IMR-90 (cell line): Measurements from ENCODE around the gene STXBP2. TPM values are rescaled to one million over a fixed set of nuclear protein-coding genes. Genes with fewer than 3 reads are reported as not detected.

ENCODE experiments used
- ATAC-seq: fragments of 200-7000 bp; cut with Tn5 transposase; 2 replicates; pipeline ENCODE4 v1.9.1; 2020; ENCODE audit warnings: low read depth, mild to moderate bottlenecking, moderate library complexity
- BruUV-seq: library from RNA; stranded (reverse); fragments of 400-500 nt; replicated peaks from 2 replicates; lab custom pipeline; 2021; lab: Mats Ljungman, UMichigan
- CTCF ChIA-PET: fragments of 300-600 bp; formaldehyde crosslinking; extraction: SDS; loops from one replicate; lab custom pipeline; 2021; ENCODE audit warnings: antibody characterized with exemption; lab: Yijun Ruan, JAX
- POLR2A ChIA-PET: fragments of 300-600 bp; sonication (Branson Sonifier 250); formaldehyde crosslinking; loops from one replicate; lab custom pipeline; 2022; ENCODE audit warnings: antibody characterized with exemption; ENCODE audit not compliant: unreplicated experiment; lab: Charles Lee
- DNase-seq: peaks from one replicate; pipeline ENCODE4 v3.0.0; 2013
- H2AFZ ChIP-seq: replicated peaks from 2 replicates; pipeline ENCODE3; 2013; ENCODE audit warnings: low read length, mild to moderate bottlenecking; ENCODE audit not compliant: poor library complexity
- H2AK5ac ChIP-seq: 2 replicates; pipeline ENCODE4 v1.6.1; 2013; ENCODE audit warnings: low read depth, low read length, inconsistent platforms
- H2AK9ac ChIP-seq: replicated peaks from 2 replicates; pipeline ENCODE3; 2013; ENCODE audit warnings: mild to moderate bottlenecking, low read depth, low read length, moderate library complexity; ENCODE audit not compliant: poor library complexity
- H2BK120ac ChIP-seq: 2 replicates; pipeline ENCODE4 v1.6.1; 2013; ENCODE audit warnings: low read depth, low read length, inconsistent platforms
- H2BK15ac ChIP-seq: 3 replicates; pipeline ENCODE4 v1.6.1; 2013; ENCODE audit warnings: low read depth, low read length, inconsistent platforms
- H2BK20ac ChIP-seq: 2 replicates; pipeline ENCODE4 v1.6.1; 2013; ENCODE audit warnings: low read depth, mild to moderate bottlenecking, inconsistent platforms, low read length, moderate library complexity
- H2BK5ac ChIP-seq: 2 replicates; pipeline ENCODE4 v1.6.1; 2013; ENCODE audit warnings: mild to moderate bottlenecking, low read depth, low read length, inconsistent platforms; ENCODE audit not compliant: poor library complexity, severe bottlenecking
- H3K14ac ChIP-seq: replicated peaks from 2 replicates; pipeline ENCODE4 v1.6.1; 2013; ENCODE audit warnings: low read depth, low read length, inconsistent platforms
- H3K18ac ChIP-seq: 2 replicates; pipeline ENCODE4 v1.6.1; 2013; ENCODE audit warnings: low read depth, low read length, control low read depth
- H3K23ac ChIP-seq: 2 replicates; pipeline ENCODE4 v1.6.1; 2013; ENCODE audit warnings: low read depth, low read length, inconsistent platforms
- H3K27ac ChIP-seq: 2 replicates; pipeline ENCODE4 v1.5.1; 2013; ENCODE audit warnings: mild to moderate bottlenecking, control low read depth, low read length; ENCODE audit not compliant: insufficient read depth
- H3K27me3 ChIP-seq: 2 replicates; pipeline ENCODE4 v1.6.1; 2013; ENCODE audit warnings: low read length; ENCODE audit not compliant: control insufficient read depth, insufficient read depth
- H3K36me3 ChIP-seq: 2 replicates; pipeline ENCODE4 v1.6.1; 2013; ENCODE audit warnings: low read length, mixed read lengths; ENCODE audit not compliant: control insufficient read depth, insufficient read depth
- H3K4ac ChIP-seq: 2 replicates; pipeline ENCODE4 v1.6.1; 2013; ENCODE audit warnings: low read depth, low read length, inconsistent platforms
- H3K4me1 ChIP-seq: 2 replicates; pipeline ENCODE4 v1.6.1; 2013; ENCODE audit warnings: low read length, mixed read lengths; ENCODE audit not compliant: control insufficient read depth, insufficient read depth
- H3K4me2 ChIP-seq: 2 replicates; pipeline ENCODE4 v1.6.1; 2013; ENCODE audit warnings: low read depth, mild to moderate bottlenecking, control low read depth, low read length, moderate library complexity
- H3K4me3 ChIP-seq: 2 replicates; pipeline ENCODE4 v1.5.1; 2013; ENCODE audit warnings: low read depth, mild to moderate bottlenecking, control low read depth, low read length, moderate library complexity; ENCODE audit not compliant: insufficient read depth
- H3K56ac ChIP-seq: 2 replicates; pipeline ENCODE4 v1.6.1; 2013; ENCODE audit warnings: low read length, inconsistent platforms; ENCODE audit not compliant: insufficient read depth; ENCODE audit errors: extremely low read depth
- H3K79me1 ChIP-seq, 2 experiments: 2 replicates each; pipeline ENCODE4 v1.6.1; 2013; ENCODE audit warnings: low read length in 2 of 2, inconsistent platforms in 1 of 2, low read depth in 1 of 2
- H3K9ac ChIP-seq: 2 replicates; pipeline ENCODE4 v1.6.1; 2013; ENCODE audit warnings: low read depth, low read length, control low read depth
- H3K9me1 ChIP-seq: 2 replicates; pipeline ENCODE4 v1.6.1; 2013; ENCODE audit warnings: low read length, inconsistent platforms; ENCODE audit not compliant: insufficient read depth
- H3K9me3 ChIP-seq: 2 replicates; pipeline ENCODE4 v1.6.1; 2013; ENCODE audit warnings: low read length; ENCODE audit not compliant: control insufficient read depth, insufficient read depth
- H4K20me1 ChIP-seq: 2 replicates; pipeline ENCODE4 v1.6.1; 2013; ENCODE audit warnings: low read length, inconsistent platforms; ENCODE audit not compliant: insufficient read depth
- H4K5ac ChIP-seq: 2 replicates; pipeline ENCODE4 v1.6.1; 2013; ENCODE audit warnings: mild to moderate bottlenecking, low read depth, low read length, control low read depth
- H4K8ac ChIP-seq, 2 experiments: 2 replicates each; pipeline ENCODE4 v1.6.1; 2013; ENCODE audit warnings: low read depth in 2 of 2, low read length in 2 of 2, control low read depth in 1 of 2, inconsistent platforms in 1 of 2
- H4K91ac ChIP-seq: 2 replicates; pipeline ENCODE4 v1.6.1; 2013; ENCODE audit warnings: low read depth, low read length, inconsistent platforms; ENCODE audit not compliant: insufficient read depth
- FOS ChIP-seq: fragments of 150-350 bp; IDR thresholded peaks from 2 replicates; pipeline ENCODE4 v1.6.1; 2016; ENCODE audit warnings: low read depth, low read length
- MAFK ChIP-seq: IDR thresholded peaks from 2 replicates; pipeline ENCODE4 v1.6.1; 2012; ENCODE audit warnings: low read depth, low read length, improper control_type of control experiment
- RAD21 ChIP-seq: IDR thresholded peaks from 2 replicates; pipeline ENCODE4 v1.6.1; 2012; ENCODE audit warnings: low read length, improper control_type of control experiment
- WGBS, 2 experiments: methylation state at CpG; one replicate each; pipeline versions ENCODE4 v1.1.5 to v1.1.7; 2013; ENCODE audit warnings: missing lambda C conversion rate in 2 of 2; ENCODE audit not compliant: insufficient read length in 1 of 2; ENCODE audit errors: extremely low coverage in 2 of 2; 5-methylcytosine and 5-hydroxymethylcytosine counted together
- dilution Hi-C: fragments of 300-500 bp; cut with HindIII; formaldehyde crosslinking; loops from one replicate; pipeline ENCODE4 v1.14.3; 2018; ENCODE audit warnings: low sequenced_read_pairs; ENCODE audit not compliant: unreplicated experiment
- in situ Hi-C: fragments of 300-500 bp; cut with MboI; formaldehyde crosslinking; loops from 3 replicates; pipeline ENCODE4 v1.14.3; 2019; ENCODE audit warnings: low sequenced_read_pairs, inconsistent platforms, mixed read lengths
- intact Hi-C: fragments of 100-400 bp; cut with micrococcal nuclease; formaldehyde crosslinking; loops from 2 replicates; pipeline ENCODE4 v1.10.0; 2022
- polyA plus RNA-seq, 3 experiments: library from polyadenylated mRNA; depleted of rRNA; stranded (reverse); fragments of >200 nt; gene quantifications; 2 replicates each; pipeline ENCODE4 v1.2.3, GENCODE V29; 2012; ENCODE audit warnings: low replicate concordance in 1 of 3
- total RNA-seq: library from RNA; depleted of rRNA; stranded (reverse); fragments of >200 nt; gene quantifications from 2 replicates; pipeline ENCODE4 v1.2.3, GENCODE V29; 2012
- TF ChIP-seq, protein P1 (sequence below): fragments of 150-350 bp; IDR thresholded peaks from 2 replicates; pipeline ENCODE4 v1.6.1; 2016; ENCODE audit warnings: low read depth, mild to moderate bottlenecking, low read length, moderate library complexity, borderline replicate concordance
- TF ChIP-seq, protein P2 (sequence below): fragments of 150-350 bp; IDR thresholded peaks from 2 replicates; pipeline ENCODE4 v1.6.1; 2017; ENCODE audit warnings: mild to moderate bottlenecking, antibody characterized with exemption, low read length, low read depth

Gene STXBP2
- total and polyA plus RNA-seq, 2 of the 4 experiments (the other 2 are of a cell fraction) = 3.9 to 12.6 TPM

GRCh38 chr19:7619671-7620441, 17.1 kb upstream of the STXBP2 start:
- H3K4ac ChIP-seq = no peak overlapping the region
- no TSS peak for BruUV-seq
- POLR2A ChIA-PET = no interaction called here

More at GRCh38 chr19:7619671-7620441, 17.1 kb upstream of the STXBP2 start:
- no peak overlapping the region for H2BK15ac ChIP-seq
- no peak overlapping the region for H2BK5ac ChIP-seq
- TF ChIP-seq FOS (no peak), MAFK (no peak), RAD21 (no peak)
- TF ChIP-seq, protein P1, sequence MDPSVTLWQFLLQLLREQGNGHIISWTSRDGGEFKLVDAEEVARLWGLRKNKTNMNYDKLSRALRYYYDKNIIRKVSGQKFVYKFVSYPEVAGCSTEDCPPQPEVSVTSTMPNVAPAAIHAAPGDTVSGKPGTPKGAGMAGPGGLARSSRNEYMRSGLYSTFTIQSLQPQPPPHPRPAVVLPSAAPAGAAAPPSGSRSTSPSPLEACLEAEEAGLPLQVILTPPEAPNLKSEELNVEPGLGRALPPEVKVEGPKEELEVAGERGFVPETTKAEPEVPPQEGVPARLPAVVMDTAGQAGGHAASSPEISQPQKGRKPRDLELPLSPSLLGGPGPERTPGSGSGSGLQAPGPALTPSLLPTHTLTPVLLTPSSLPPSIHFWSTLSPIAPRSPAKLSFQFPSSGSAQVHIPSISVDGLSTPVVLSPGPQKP = no peak
- TF ChIP-seq, protein P2, sequence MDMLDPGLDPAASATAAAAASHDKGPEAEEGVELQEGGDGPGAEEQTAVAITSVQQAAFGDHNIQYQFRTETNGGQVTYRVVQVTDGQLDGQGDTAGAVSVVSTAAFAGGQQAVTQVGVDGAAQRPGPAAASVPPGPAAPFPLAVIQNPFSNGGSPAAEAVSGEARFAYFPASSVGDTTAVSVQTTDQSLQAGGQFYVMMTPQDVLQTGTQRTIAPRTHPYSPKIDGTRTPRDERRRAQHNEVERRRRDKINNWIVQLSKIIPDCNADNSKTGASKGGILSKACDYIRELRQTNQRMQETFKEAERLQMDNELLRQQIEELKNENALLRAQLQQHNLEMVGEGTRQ = no peak
- CTCF ChIA-PET = no interaction called here
- H3K9me3 ChIP-seq = no peaks in the 10 kb centered on the region
- no peak for ATAC-seq
- H2AFZ ChIP-seq = no peak overlapping the region
- no peak overlapping the region for H3K27ac ChIP-seq
- H3K27me3 ChIP-seq = no peaks in the 10 kb centered on the region
- WGBS, 2 experiments = 96% methylated on average over 20 of the region's 48 CpGs; no CpG with 5 or more reads in 1 of the 2 experiments
- H4K8ac ChIP-seq = no peak overlapping the region
- no peak overlapping the region for H3K14ac ChIP-seq
- H3K36me3 ChIP-seq = peaks cover 54% of the 10 kb centered on the region
- H3K4me1 ChIP-seq = no peaks in the 10 kb centered on the region
- H4K20me1 ChIP-seq = no peaks in the 10 kb centered on the region
- H3K79me1 ChIP-seq = no peaks in the 10 kb centered on the region; a peak in 1 of 4 replicates
- no peak for DNase-seq
- no peak overlapping the region for H3K23ac ChIP-seq
- no peak overlapping the region for H2AK5ac ChIP-seq
- no peak overlapping the region for H3K4me3 ChIP-seq
- H3K9me1 ChIP-seq = no peaks in the 10 kb centered on the region
- H2BK120ac ChIP-seq = no peak overlapping the region
- no peak overlapping the region for H2AK9ac ChIP-seq
- no peak overlapping the region for H3K4me2 ChIP-seq
- in situ Hi-C loops = no loop called here
- H4K5ac ChIP-seq = no peak overlapping the region
- H4K91ac ChIP-seq = no peak overlapping the region
- no peak overlapping the region for H3K56ac ChIP-seq
- H3K9ac ChIP-seq = no peak overlapping the region
- no peak overlapping the region for H3K18ac ChIP-seq
- dilution Hi-C loops = no loop called here
- H2BK20ac ChIP-seq = no peak overlapping the region
- intact Hi-C loops = no loop called here
